Upper lobe of right lung (tissue), 1 donor: ENCODE data around the gene DXO. TPM values are rescaled to one million over a fixed set of nuclear protein-coding genes. Genes with fewer than 3 reads are reported as not detected.

ENCODE experiments used
- ATAC-seq: fragments of 200-7000 bp; cut with Tn5 transposase; one replicate; pipeline ENCODE4 v1.9.1; 2020; ENCODE audit warnings: mild to moderate bottlenecking, moderate library complexity
- DNase-seq: peaks from one replicate; pipeline ENCODE4 v3.0.0-alpha.2; 2020
- H3K27ac ChIP-seq: fragments of 200-600 bp; one replicate; pipeline ENCODE4 v1.8.0; 2022
- H3K27me3 ChIP-seq: fragments of 200-600 bp; one replicate; pipeline ENCODE4 v1.8.0; 2022; ENCODE audit warnings: mild to moderate bottlenecking
- H3K36me3 ChIP-seq: fragments of 200-600 bp; one replicate; pipeline ENCODE4 v1.8.0; 2022
- H3K4me1 ChIP-seq: fragments of 200-600 bp; one replicate; pipeline ENCODE4 v1.8.0; 2022
- H3K4me3 ChIP-seq: fragments of 200-600 bp; one replicate; pipeline ENCODE4 v1.8.0; 2022; ENCODE audit warnings: mild to moderate bottlenecking
- H3K9me3 ChIP-seq: fragments of 200-600 bp; one replicate; pipeline ENCODE4 v1.8.0; 2022
- CTCF ChIP-seq: fragments of 200-600 bp; IDR thresholded peaks from one replicate; pipeline ENCODE4 v1.8.0; 2022; ENCODE audit warnings: antibody characterized with exemption
- intact Hi-C: fragments of 100-400 bp; cut with DNase I; formaldehyde crosslinking; loops from one replicate; pipeline ENCODE4 v1.11.0; 2022
- total RNA-seq: library from RNA; stranded (reverse); fragmentation: NEBNext Ultra II Directional; extraction: Animal tissue kit (Norgen Biotek cat#: 25700); gene quantifications from one replicate; pipeline ENCODE4 v1.2.1, GENCODE V29; 2021
- donor health status: DM: no; HTN: yes; CAD: no; lungs with severe emphysema.

The DXO gene
- total RNA-seq, 1 donor from 2014 or later, result 20.5 TPM

DNA sequence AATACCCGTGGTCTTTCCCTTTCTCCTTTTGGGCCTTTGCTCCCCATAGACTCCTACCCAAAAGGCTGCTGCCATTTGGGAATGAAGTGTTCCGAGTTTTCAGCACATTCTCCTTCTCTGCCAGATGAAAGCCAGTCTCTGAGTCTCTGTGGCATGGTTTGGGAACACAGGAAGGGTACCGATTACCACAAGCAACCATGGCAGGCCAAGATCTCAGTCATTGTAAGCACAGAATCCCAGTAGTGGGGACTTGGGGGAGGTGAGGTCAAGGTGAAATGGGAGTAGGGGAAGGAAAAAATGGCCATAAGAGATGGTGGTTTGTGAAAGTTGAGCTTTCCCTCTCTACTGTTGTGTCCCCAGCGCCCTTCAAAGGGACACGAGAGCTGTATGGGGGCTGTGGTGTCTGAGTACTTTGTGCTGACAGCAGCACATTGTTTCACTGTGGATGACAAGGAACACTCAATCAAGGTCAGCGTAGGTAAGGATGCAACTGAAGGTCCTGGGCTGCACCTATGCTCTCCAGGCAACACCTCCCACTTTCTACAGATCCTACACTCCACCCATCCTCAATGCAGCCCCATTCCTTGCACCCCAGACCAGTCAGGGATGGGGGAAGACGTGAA is 21.9 kb downstream of the DXO start:
- H3K4me1 ChIP-seq, result peaks cover 11% of the 10 kb centered on the region
- TF ChIP-seq CTCF, result no peak
- peaks cover 46% of the 10 kb centered on the region for H3K36me3 ChIP-seq
- no peak overlapping the region for H3K4me3 ChIP-seq
- no peaks in the 10 kb centered on the region for H3K9me3 ChIP-seq
- no peaks in the 10 kb centered on the region for H3K27me3 ChIP-seq
- H3K27ac ChIP-seq, result no peak overlapping the region
- ATAC-seq (no peak), DNase-seq (no peak)
- intact Hi-C loops, result no loop called here

GRCh38 chr6:31948753-31949413 is 23.1 kb downstream of the DXO start:
- no peaks in the 10 kb centered on the region for H3K9me3 ChIP-seq
- peaks cover 34% of the 10 kb centered on the region for H3K36me3 ChIP-seq
- H3K27ac ChIP-seq, result no peak overlapping the region
- ATAC-seq, result no peak
- H3K27me3 ChIP-seq, result no peaks in the 10 kb centered on the region
- no peak for TF ChIP-seq CTCF
- intact Hi-C loops, result no loop called here
- no peak overlapping the region for H3K4me3 ChIP-seq
- DNase-seq, result no peak
- H3K4me1 ChIP-seq, result peaks cover 14% of the 10 kb centered on the region

GRCh38 chr6:31948306-31948705 is 23.6 kb downstream of the DXO start:
- Histone ChIP-seq H3K27me3 (no peaks in the 10 kb centered on the region), H3K27ac (no peak overlapping the region), H3K4me3 (no peak overlapping the region), H3K4me1 (peaks cover 14% of the 10 kb centered on the region), H3K9me3 (no peaks in the 10 kb centered on the region), H3K36me3 (peaks cover 29% of the 10 kb centered on the region)
- DNase-seq (no peak), ATAC-seq (no peak)
- intact Hi-C loops, result no loop called here
- no peak for TF ChIP-seq CTCF

GRCh38 chr6:31947864-31948263 is 24.1 kb downstream of the DXO start:
- no peak for ATAC-seq
- TF ChIP-seq CTCF, result no peak
- no peak overlapping the region for H3K27ac ChIP-seq
- H3K4me1 ChIP-seq, result peaks cover 14% of the 10 kb centered on the region
- H3K4me3 ChIP-seq, result no peak overlapping the region
- no peaks in the 10 kb centered on the region for H3K27me3 ChIP-seq
- DNase-seq, result no peak
- no peaks in the 10 kb centered on the region for H3K9me3 ChIP-seq
- intact Hi-C loops, result no loop called here
- peaks cover 24% of the 10 kb centered on the region for H3K36me3 ChIP-seq

GRCh38 chr6:31947070-31947675 is 24.8 kb downstream of the DXO start:
- H3K27me3 ChIP-seq, result no peaks in the 10 kb centered on the region
- H3K4me1 ChIP-seq, result peaks cover 14% of the 10 kb centered on the region
- no peak overlapping the region for H3K27ac ChIP-seq
- H3K4me3 ChIP-seq, result no peak overlapping the region
- no peaks in the 10 kb centered on the region for H3K9me3 ChIP-seq
- ATAC-seq (no peak), DNase-seq (no peak)
- peaks cover 19% of the 10 kb centered on the region for H3K36me3 ChIP-seq
- no peak for TF ChIP-seq CTCF
- intact Hi-C loops, result no loop called here
